ENCODE data around the gene LMO7. TPM values are rescaled to one million over a fixed set of nuclear protein-coding genes. Genes with fewer than 3 reads are reported as not detected.

LMO7 gene
- 97.2 and 102 TPM in 2 replicates for total RNA-seq (2014; rRNA removed; shearing (Covaris generic))

GRCh38 chr13:75635828-75636435, at the start of gene LMO7:
LMO7 (plus strand) TSS chr13:75636330; CDS start chr13:75636658, 328 bp downstream.
- Histone ChIP-seq H3K9me3 (replicated peaks) (no peaks in the 10 kb centered on the region), H3K27me3 (no peaks in the 10 kb centered on the region), H3K4me1 (no peaks in the 10 kb centered on the region), H3K27ac (no peak within 1 kb of the TSS), H3K4me3 (peak within 1 kb of the TSS; percentile 56), H3K36me3 (no peaks in the 10 kb centered on the region)
- peak in 1 of 2 experiments; percentile 19 for DNase-seq

GRCh38 chr13:75587679-75588078, 48.5 kb upstream of the LMO7 start:
- peak in 1 of 2 experiments; percentile 0 for DNase-seq
- H3K36me3 ChIP-seq = peaks cover 16% of the 10 kb centered on the region
- no peak overlapping the region for H3K27ac ChIP-seq
- H3K4me3 ChIP-seq = no peak overlapping the region
- H3K9me3 ChIP-seq (replicated peaks) = no peaks in the 10 kb centered on the region; the same call in 1 of the 2 replicates
- no peaks in the 10 kb centered on the region for H3K4me1 ChIP-seq
- no peaks in the 10 kb centered on the region for H3K27me3 ChIP-seq

- H3K36me3 ChIP-seq = peaks cover 5% of the 10 kb centered on the region
- no peaks in the 10 kb centered on the region; the same call in 1 of the 2 replicates for H3K4me1 ChIP-seq
- no peak overlapping the region for H3K4me3 ChIP-seq
- no peaks in the 10 kb centered on the region for H3K27me3 ChIP-seq
- H3K9me3 ChIP-seq (replicated peaks) = no peaks in the 10 kb centered on the region
- no peak for DNase-seq
- H3K27ac ChIP-seq = no peak overlapping the region
Observed at GRCh38 chr13:75596657-75597182, 39.4 kb upstream of the LMO7 start.

- Histone ChIP-seq H3K27me3 (no peaks in the 10 kb centered on the region), H3K36me3 (peaks cover 10% of the 10 kb centered on the region), H3K27ac (no peak overlapping the region), H3K4me1 (no peaks in the 10 kb centered on the region; the same call in 1 of the 2 replicates), H3K4me3 (no peak overlapping the region), H3K9me3 (replicated peaks) (no peaks in the 10 kb centered on the region)
- no peak for DNase-seq
Observed at GRCh38 chr13:75600371-75600770, 35.8 kb upstream of the LMO7 start.

GRCh38 chr13:75603038-75603437, 33.1 kb upstream of the LMO7 start:
- no peaks in the 10 kb centered on the region for H3K27me3 ChIP-seq
- no peaks in the 10 kb centered on the region for H3K9me3 ChIP-seq (replicated peaks)
- H3K4me3 ChIP-seq = no peak overlapping the region
- DNase-seq = no peak
- peaks cover 7% of the 10 kb centered on the region for H3K36me3 ChIP-seq
- H3K27ac ChIP-seq = no peak overlapping the region
- H3K4me1 ChIP-seq = no peaks in the 10 kb centered on the region; the same call in 1 of the 2 replicates

- no peak overlapping the region for H3K27ac ChIP-seq
- H3K36me3 ChIP-seq = peaks cover 7% of the 10 kb centered on the region
- no peaks in the 10 kb centered on the region for H3K27me3 ChIP-seq
- no peaks in the 10 kb centered on the region for H3K4me1 ChIP-seq
- H3K9me3 ChIP-seq (replicated peaks) = no peaks in the 10 kb centered on the region
- DNase-seq = no peak
- no peak overlapping the region for H3K4me3 ChIP-seq
Observed at GRCh38 chr13:75607447-75607846, 28.7 kb upstream of the LMO7 start.

GRCh38 chr13:75610466-75610865, 25.7 kb upstream of the LMO7 start:
- Histone ChIP-seq H3K4me1 (no peaks in the 10 kb centered on the region), H3K9me3 (replicated peaks) (no peaks in the 10 kb centered on the region)

GRCh38 chr13:75612354-75612753, 23.8 kb upstream of the LMO7 start:
- Histone ChIP-seq H3K4me3 (no peak overlapping the region), H3K27me3 (no peaks in the 10 kb centered on the region), H3K36me3 (peaks cover 2% of the 10 kb centered on the region; the same call in 1 of the 2 replicates), H3K27ac (no peak overlapping the region), H3K4me1 (no peaks in the 10 kb centered on the region), H3K9me3 (replicated peaks) (no peaks in the 10 kb centered on the region)
- no peak for DNase-seq

More at GRCh38 chr13:75610466-75610865, 25.7 kb upstream of the LMO7 start:
- Histone ChIP-seq H3K27me3 (no peaks in the 10 kb centered on the region), H3K36me3 (peaks cover 2% of the 10 kb centered on the region; the same call in 1 of the 2 replicates), H3K27ac (no peak overlapping the region), H3K4me3 (no peak overlapping the region)
- DNase-seq = no peak

- Histone ChIP-seq H3K4me3 (no peak overlapping the region), H3K27me3 (no peaks in the 10 kb centered on the region), H3K36me3 (no peaks in the 10 kb centered on the region), H3K27ac (no peak overlapping the region), H3K9me3 (replicated peaks) (no peaks in the 10 kb centered on the region), H3K4me1 (0 out of 2 replicates have a peak, but pooled peaks cover 3% of the 10 kb centered on the region)
- no peak for DNase-seq
Observed at GRCh38 chr13:75617230-75617629, 18.9 kb upstream of the LMO7 start.

- Histone ChIP-seq H3K27ac (no peak overlapping the region), H3K4me3 (no peak overlapping the region), H3K4me1 (0 out of 2 replicates have a peak, but pooled peaks cover 3% of the 10 kb centered on the region), H3K27me3 (no peaks in the 10 kb centered on the region), H3K9me3 (replicated peaks) (no peaks in the 10 kb centered on the region), H3K36me3 (no peaks in the 10 kb centered on the region)
- no peak for DNase-seq
Observed at GRCh38 chr13:75618308-75618707, 17.8 kb upstream of the LMO7 start.

GRCh38 chr13:75620020-75620419, 16.1 kb upstream of the LMO7 start:
- DNase-seq = no peak
- Histone ChIP-seq H3K9me3 (replicated peaks) (no peaks in the 10 kb centered on the region), H3K27me3 (no peaks in the 10 kb centered on the region), H3K36me3 (no peaks in the 10 kb centered on the region), H3K27ac (no peak overlapping the region), H3K4me1 (0 out of 2 replicates have a peak, but pooled peaks cover 3% of the 10 kb centered on the region), H3K4me3 (no peak overlapping the region)

- Histone ChIP-seq H3K4me3 (no peak overlapping the region), H3K27me3 (no peaks in the 10 kb centered on the region), H3K4me1 (0 out of 2 replicates have a peak, but pooled peaks cover 3% of the 10 kb centered on the region), H3K9me3 (replicated peaks) (no peaks in the 10 kb centered on the region), H3K27ac (no peak overlapping the region), H3K36me3 (no peaks in the 10 kb centered on the region)
- no peak for DNase-seq
Observed at GRCh38 chr13:75621147-75621546, 15.0 kb upstream of the LMO7 start.

GRCh38 chr13:75628801-75629200, 7.3 kb upstream of the LMO7 start:
- H3K9me3 ChIP-seq (replicated peaks) = no peaks in the 10 kb centered on the region
- H3K27ac ChIP-seq = no peak overlapping the region
- H3K27me3 ChIP-seq = no peaks in the 10 kb centered on the region
- DNase-seq = peak in 1 of 2 experiments; percentile 5
- H3K4me3 ChIP-seq = no peak overlapping the region
- H3K36me3 ChIP-seq = no peaks in the 10 kb centered on the region
- no peaks in the 10 kb centered on the region for H3K4me1 ChIP-seq

- no peak overlapping the region for H3K27ac ChIP-seq
- no peak for DNase-seq
- no peak overlapping the region for H3K4me3 ChIP-seq
- no peaks in the 10 kb centered on the region for H3K36me3 ChIP-seq
- no peaks in the 10 kb centered on the region for H3K27me3 ChIP-seq
- H3K4me1 ChIP-seq = no peaks in the 10 kb centered on the region
- H3K9me3 ChIP-seq (replicated peaks) = no peaks in the 10 kb centered on the region
Observed at GRCh38 chr13:75633285-75633684, 2.8 kb upstream of the LMO7 start.

- Histone ChIP-seq H3K4me1 (no peaks in the 10 kb centered on the region), H3K27me3 (no peaks in the 10 kb centered on the region), H3K36me3 (no peaks in the 10 kb centered on the region), H3K27ac (no peak overlapping the region), H3K4me3 (no peak overlapping the region), H3K9me3 (replicated peaks) (no peaks in the 10 kb centered on the region)
- DNase-seq = no peak
Observed at GRCh38 chr13:75635101-75635827, 866 bp upstream of the LMO7 start.

Measured in SJCRH30 (cell line).